ENCODE results near the gene TP53BP2.

DNA sequence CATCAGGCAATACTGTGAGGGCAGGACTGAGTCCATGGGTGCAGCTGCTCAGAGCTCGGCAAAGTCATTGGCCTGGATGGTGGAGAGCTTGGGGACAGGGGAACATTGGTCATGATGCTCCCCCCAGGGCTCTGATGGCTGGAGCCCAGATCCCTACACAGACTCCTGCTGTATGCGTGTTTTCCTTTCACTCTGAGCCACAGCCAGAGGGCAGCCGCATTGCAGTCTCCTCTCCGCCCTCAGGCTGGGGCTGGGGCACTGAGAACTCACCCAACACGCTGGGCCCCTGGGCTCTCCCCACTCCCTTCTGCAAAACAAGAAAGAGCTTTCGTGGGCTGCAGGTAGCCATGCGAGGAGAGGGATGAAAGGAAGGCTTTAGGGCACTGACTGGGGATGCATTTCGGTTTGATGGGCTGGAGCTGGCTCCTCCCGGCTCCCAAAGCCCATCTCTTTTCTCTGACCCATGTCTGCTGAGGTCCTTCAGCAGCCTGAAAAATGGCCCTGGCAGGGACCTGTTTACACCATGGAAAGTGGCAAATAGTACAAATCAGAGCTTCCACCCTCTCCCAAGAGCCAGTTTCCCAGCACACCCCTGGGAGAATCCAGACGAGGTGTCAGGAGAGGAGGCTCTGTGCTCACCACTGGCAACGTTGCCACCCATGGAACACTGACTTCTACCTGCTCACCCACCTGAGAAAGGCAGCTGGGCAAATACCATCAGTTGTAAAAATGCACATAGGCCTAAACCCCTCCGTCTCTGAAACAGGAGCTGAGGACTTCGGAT is 89.6 kb downstream of the TP53BP2 start:
- TF ChIP-seq CTCF (IDR thresholded peaks at IDR 0.05) (no peak), POLR2A (IDR thresholded peaks at IDR 0.05) (no peak), EP300 (IDR thresholded peaks at IDR 0.05) (no peak)
